HCT116 (cell line): ENCODE measurements around the gene TNFRSF19.

Experiments
- EZH2 ChIP-seq: fragments of 200-600 bp; sonication (generic); IDR thresholded peaks from 2 replicates; pipeline ENCODE4 v1.6.1; 2017; ENCODE audit warnings: antibody characterized with exemption, mixed run types
- JUND ChIP-seq: IDR thresholded peaks from 2 replicates; pipeline ENCODE4 v1.6.1; 2012
- POLR2A ChIP-seq: IDR thresholded peaks from 2 replicates; pipeline ENCODE4 v1.7.0; 2011; ENCODE audit warnings: borderline replicate concordance; ENCODE audit not compliant: insufficient read depth, insufficient read length; ENCODE audit errors: extremely low read depth
- POLR2AphosphoS5 ChIP-seq: IDR thresholded peaks from 2 replicates; pipeline ENCODE4 v1.6.1; 2011; ENCODE audit warnings: mild to moderate bottlenecking, low read depth, low read length, moderate library complexity
- RAD21 ChIP-seq: IDR thresholded peaks from 2 replicates; pipeline ENCODE4 v1.6.1; 2012; ENCODE audit warnings: low read depth, mild to moderate bottlenecking
- YY1 ChIP-seq: IDR thresholded peaks from 2 replicates; pipeline ENCODE4 v1.6.1; 2011; ENCODE audit warnings: low read length, low read depth, moderate library complexity, mild to moderate bottlenecking; ENCODE audit not compliant: insufficient replicate concordance; ENCODE audit errors: extremely low read depth
- ZNF274 ChIP-seq: fragments of 200-500 bp; sonication (Bioruptor generic); IDR thresholded peaks from 2 replicates; pipeline ENCODE4 v1.6.1; 2014; ENCODE audit warnings: mild to moderate bottlenecking, low read depth, low read length, inconsistent platforms
- TF ChIP-seq, protein P1 (sequence below): IDR thresholded peaks from 2 replicates; pipeline ENCODE4 v1.6.1; 2012
- TF ChIP-seq, protein P2 (sequence below), 3 experiments: fragments of 200-600 bp in 1 of 3; sonication (generic) in 1 of 3; IDR thresholded peaks in 2 of 3; conservative IDR thresholded peaks in 1 of 3; 2 replicates each; pipeline ENCODE4 v1.5.1; 2012 to 2017; ENCODE audit warnings: low read depth in 2 of 3, low read length in 2 of 3, antibody characterized with exemption in 1 of 3, borderline replicate concordance in 1 of 3, control low read depth in 1 of 3, mild to moderate bottlenecking in 1 of 3, mixed read lengths in 1 of 3, mixed run types in 1 of 3, moderate library complexity in 1 of 3; ENCODE audit not compliant: insufficient read depth in 1 of 3
- TF ChIP-seq, protein P3 (sequence below): IDR thresholded peaks from 2 replicates; pipeline ENCODE4 v1.6.1; 2012; ENCODE audit warnings: low read depth
- TF ChIP-seq, protein P4 (sequence below): IDR thresholded peaks from 2 replicates; pipeline ENCODE4 v1.6.1; 2011; ENCODE audit warnings: mild to moderate bottlenecking, low read length, moderate library complexity; ENCODE audit not compliant: insufficient replicate concordance; ENCODE audit errors: extremely low read depth

DNA sequence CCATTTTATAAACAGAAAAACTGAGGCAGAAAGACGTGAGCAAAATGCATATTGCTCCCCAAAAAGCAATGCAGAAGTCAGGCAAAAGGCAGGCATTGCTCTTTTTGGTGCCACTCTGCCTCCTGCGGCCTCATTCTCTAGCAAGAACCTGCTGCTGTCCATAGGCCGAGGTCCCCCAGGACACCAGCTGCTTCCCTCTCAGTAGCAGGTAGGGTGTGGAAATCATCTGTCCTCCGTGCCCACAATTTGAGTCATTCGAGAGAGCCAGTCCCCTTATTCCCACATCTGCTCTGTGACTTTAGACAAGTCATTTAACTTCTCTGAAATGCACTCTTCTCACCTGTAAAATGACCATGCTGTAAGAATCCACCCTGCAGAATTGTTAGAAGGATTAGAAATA, 50.0 kb downstream of the TNFRSF19 start:
- TF ChIP-seq, protein P1, sequence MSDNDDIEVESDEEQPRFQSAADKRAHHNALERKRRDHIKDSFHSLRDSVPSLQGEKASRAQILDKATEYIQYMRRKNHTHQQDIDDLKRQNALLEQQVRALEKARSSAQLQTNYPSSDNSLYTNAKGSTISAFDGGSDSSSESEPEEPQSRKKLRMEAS = no peak
- TF ChIP-seq ZNF274 (no peak), JUND (no peak), EZH2 (no peak), POLR2A (no peak), POLR2AphosphoS5 (no peak), RAD21 (no peak), YY1 (no peak)
- TF ChIP-seq, protein P2, sequence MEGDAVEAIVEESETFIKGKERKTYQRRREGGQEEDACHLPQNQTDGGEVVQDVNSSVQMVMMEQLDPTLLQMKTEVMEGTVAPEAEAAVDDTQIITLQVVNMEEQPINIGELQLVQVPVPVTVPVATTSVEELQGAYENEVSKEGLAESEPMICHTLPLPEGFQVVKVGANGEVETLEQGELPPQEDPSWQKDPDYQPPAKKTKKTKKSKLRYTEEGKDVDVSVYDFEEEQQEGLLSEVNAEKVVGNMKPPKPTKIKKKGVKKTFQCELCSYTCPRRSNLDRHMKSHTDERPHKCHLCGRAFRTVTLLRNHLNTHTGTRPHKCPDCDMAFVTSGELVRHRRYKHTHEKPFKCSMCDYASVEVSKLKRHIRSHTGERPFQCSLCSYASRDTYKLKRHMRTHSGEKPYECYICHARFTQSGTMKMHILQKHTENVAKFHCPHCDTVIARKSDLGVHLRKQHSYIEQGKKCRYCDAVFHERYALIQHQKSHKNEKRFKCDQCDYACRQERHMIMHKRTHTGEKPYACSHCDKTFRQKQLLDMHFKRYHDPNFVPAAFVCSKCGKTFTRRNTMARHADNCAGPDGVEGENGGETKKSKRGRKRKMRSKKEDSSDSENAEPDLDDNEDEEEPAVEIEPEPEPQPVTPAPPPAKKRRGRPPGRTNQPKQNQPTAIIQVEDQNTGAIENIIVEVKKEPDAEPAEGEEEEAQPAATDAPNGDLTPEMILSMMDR (IDR thresholded peaks at IDR 0.05 in 2 of 3, conservative IDR thresholded peaks at IDR 0.05 in 1 of 3; ENCODE audit: borderline replicate concordance in 1 of 3, insufficient read depth in 1 of 3, low read depth in 2 of 3, low read length in 2 of 3) = no peak
- TF ChIP-seq, protein P3, sequence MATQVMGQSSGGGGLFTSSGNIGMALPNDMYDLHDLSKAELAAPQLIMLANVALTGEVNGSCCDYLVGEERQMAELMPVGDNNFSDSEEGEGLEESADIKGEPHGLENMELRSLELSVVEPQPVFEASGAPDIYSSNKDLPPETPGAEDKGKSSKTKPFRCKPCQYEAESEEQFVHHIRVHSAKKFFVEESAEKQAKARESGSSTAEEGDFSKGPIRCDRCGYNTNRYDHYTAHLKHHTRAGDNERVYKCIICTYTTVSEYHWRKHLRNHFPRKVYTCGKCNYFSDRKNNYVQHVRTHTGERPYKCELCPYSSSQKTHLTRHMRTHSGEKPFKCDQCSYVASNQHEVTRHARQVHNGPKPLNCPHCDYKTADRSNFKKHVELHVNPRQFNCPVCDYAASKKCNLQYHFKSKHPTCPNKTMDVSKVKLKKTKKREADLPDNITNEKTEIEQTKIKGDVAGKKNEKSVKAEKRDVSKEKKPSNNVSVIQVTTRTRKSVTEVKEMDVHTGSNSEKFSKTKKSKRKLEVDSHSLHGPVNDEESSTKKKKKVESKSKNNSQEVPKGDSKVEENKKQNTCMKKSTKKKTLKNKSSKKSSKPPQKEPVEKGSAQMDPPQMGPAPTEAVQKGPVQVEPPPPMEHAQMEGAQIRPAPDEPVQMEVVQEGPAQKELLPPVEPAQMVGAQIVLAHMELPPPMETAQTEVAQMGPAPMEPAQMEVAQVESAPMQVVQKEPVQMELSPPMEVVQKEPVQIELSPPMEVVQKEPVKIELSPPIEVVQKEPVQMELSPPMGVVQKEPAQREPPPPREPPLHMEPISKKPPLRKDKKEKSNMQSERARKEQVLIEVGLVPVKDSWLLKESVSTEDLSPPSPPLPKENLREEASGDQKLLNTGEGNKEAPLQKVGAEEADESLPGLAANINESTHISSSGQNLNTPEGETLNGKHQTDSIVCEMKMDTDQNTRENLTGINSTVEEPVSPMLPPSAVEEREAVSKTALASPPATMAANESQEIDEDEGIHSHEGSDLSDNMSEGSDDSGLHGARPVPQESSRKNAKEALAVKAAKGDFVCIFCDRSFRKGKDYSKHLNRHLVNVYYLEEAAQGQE = no peak
- TF ChIP-seq, protein P4, sequence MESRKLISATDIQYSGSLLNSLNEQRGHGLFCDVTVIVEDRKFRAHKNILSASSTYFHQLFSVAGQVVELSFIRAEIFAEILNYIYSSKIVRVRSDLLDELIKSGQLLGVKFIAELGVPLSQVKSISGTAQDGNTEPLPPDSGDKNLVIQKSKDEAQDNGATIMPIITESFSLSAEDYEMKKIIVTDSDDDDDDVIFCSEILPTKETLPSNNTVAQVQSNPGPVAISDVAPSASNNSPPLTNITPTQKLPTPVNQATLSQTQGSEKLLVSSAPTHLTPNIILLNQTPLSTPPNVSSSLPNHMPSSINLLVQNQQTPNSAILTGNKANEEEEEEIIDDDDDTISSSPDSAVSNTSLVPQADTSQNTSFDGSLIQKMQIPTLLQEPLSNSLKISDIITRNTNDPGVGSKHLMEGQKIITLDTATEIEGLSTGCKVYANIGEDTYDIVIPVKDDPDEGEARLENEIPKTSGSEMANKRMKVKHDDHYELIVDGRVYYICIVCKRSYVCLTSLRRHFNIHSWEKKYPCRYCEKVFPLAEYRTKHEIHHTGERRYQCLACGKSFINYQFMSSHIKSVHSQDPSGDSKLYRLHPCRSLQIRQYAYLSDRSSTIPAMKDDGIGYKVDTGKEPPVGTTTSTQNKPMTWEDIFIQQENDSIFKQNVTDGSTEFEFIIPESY = no peak
